ENCODE data around the gene RAB6A.
"Not testable (repeated sequence)": the region's sequence is repeated elsewhere in the genome, so short reads cannot be mapped to it uniquely, and the experiment has no call there.

The RAB6A gene

DNA sequence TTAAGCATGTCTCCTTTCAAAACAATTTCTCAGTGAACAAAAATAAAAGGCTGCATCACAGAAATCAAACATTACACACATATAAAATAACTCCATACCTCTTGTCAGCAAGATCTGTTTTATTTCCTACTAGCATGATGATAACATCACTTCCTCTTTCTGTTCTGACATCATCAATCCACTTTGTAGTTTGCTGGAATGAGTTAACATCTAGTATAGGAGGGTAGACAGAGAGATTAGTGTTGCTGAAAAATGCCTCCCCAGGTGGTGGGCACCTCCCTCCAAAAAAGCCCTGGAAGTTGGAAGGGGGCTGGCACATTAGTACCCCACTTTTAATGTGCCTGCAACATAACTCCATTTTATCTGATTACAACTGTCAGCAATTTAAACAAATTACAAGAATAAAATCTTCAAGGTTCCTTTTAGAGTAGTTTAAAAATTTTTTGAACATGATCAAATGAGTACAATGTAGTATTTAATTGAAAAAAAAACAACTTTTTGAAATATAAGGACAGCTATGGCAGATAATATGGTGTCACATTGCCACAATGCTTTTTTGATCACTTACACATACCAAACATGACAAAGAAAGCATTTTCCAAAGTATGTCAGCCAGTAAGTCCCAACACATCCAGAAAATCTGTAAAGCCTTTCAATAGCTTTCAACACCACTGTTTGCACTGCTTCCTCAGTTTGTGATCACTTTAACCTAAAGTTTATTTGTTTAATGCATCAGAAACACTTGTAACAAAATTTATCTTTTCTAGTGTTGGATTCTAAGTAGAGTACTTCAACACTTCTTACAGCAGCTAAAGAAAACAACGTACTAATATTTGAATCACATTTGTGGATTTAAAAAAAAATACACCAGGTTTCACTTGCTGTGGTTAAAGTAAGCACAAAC is 44.5 kb downstream of the RAB6A start:
- no peak for DNase-seq

- DNase-seq: no peak
Measured at GRCh38 chr11:73715541-73715940, 45.3 kb downstream of the RAB6A start.

GRCh38 chr11:73710964-73711363 is 49.9 kb downstream of the RAB6A start:
- DNase-seq: no peak

- no peak for DNase-seq
Measured at GRCh38 chr11:73705053-73705452, 55.8 kb downstream of the RAB6A start.

DNA sequence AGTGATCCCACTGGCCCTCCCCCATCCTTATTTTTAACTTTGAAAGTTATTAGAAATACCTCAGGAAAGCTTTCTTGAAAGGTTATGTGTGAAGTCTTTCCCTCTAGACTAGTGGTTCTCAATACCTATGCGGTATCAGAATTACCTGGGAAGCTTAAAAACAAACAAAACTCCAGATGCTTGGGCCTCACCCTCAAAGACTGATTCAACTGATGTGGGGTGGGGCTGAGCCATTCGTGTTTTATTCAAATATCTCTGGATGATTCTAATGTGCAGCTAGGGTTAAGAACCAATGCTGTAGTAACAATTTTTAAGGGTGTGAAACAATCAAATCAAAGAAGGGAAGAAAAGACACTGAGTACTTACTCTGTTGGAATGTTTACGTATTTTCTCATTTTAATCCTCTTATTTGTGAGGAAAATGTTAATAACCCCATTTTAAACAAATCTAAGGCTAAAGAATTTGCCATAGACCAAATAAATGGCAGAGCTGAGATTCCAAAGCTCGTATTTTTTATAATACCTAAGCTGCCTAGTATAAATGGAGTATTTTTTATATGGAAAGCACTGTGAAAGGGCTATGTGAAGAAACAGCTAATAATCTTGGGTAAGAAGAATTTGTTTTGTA is 66.9 kb downstream of the RAB6A start:
- DNase-seq: no peak

GRCh38 chr11:73680687-73681086 is 80.2 kb downstream of the RAB6A start:
- no peak for DNase-seq

GRCh38 chr11:73676552-73676951 is 84.3 kb downstream of the RAB6A start:
- not testable (repeated sequence) for DNase-seq

DNA sequence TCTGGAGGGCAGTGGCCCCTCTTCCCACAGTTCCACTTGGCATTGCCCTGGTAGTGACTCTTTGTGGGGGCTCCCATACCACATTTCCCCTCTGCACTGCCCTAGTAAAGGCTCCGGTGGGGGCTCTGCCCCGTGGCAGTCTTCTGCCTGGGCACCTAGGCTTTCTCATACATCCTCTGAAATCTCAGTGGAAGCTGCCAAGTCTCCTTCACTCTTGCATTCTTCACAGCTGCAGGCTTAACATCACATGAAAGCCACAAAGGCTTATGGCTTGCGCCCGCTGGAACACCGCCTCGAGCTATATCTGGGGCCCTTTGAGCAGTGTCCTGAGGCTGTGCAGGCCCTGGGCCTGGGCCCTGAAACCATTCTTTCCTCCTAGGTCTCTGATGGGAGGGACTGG is 89.2 kb downstream of the RAB6A start:
- no peak for DNase-seq

GRCh38 chr11:73670808-73671207 is 90.1 kb downstream of the RAB6A start:
- DNase-seq: no peak

- no peak for DNase-seq
Measured at GRCh38 chr11:73667891-73668290, 93.0 kb downstream of the RAB6A start.

- no peak for DNase-seq
Measured at GRCh38 chr11:73664877-73665276, 96.0 kb downstream of the RAB6A start.

DNA sequence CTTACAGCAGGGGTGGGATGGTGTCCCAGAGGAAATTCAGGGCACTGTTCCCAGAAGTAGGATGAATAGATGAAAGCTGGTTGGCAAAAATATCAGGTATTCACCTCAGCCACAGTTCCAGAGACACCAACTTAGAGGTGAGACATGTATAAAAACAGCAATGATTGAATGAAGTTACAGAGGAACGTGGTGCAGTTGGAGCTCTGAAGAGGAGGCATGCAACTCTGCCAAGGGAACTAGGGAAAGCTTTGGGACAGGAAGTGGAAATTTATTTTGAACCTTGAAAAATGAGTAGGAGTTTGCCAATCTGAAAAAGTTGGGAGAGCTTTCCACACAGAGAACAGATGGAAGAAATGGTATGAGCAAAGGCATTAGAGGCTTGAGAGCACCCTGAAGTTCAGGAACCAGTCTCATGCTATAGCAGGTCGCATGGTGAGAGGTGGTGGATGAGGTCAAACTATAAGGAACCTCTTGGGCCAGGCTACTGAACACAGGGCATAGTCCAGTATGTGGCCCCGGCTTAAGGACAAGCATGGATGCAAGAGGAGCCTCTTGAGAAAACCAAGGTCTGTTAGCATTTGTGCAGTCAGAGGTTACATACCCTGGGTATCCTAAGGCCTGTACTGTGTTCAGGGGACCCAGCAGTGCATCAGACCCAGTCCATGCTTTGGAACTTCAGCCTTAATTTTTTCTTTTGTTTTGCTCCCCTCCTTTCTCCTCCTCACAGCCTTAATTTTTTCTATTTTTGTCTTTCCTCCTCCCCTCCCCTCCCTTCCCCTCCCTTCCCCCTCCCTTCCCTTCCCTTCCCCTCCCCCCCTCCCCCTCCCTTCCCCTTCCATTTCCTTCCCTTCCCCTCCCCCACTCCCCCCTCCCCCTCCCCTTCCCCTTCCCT is 97.0 kb downstream of the RAB6A start:
- no peak for DNase-seq

GRCh38 chr11:73662445-73663157 is 98.3 kb downstream of the RAB6A start:
- DNase-seq: no peak

DNA sequence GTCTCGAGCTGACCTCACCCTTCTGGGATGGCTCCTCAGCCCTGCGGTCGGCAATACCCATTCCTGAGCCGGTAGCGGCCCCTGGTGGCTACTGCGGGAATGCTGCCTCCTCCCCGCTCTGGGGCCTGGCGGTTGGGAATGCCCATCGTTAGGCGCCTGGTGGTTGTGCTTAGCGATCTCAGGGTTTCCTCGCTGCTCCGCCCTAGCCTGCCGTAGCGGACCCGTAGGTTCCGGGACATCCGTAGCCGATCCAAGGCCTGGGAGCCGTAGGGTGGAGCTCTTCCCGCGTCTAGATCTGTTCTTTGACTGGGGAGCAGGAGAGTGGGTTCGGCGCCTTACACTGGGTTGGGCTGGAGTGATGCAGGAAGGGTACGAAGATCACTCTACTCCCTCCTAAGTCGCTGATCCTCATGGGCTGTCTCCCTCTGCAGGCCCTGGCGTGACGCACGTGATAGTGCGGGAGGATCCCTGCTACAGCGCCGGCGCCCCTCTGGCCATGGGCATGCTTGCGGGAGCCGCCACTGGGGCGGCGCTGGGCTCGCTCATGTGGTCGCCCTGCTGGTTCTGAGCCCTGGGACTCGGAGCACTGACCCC is 99.7 kb downstream of the RAB6A start:
- peak; percentile 79 for DNase-seq

GRCh38 chr11:73660497-73661034 is 100.3 kb downstream of the RAB6A start:
- no peak for DNase-seq

DNA sequence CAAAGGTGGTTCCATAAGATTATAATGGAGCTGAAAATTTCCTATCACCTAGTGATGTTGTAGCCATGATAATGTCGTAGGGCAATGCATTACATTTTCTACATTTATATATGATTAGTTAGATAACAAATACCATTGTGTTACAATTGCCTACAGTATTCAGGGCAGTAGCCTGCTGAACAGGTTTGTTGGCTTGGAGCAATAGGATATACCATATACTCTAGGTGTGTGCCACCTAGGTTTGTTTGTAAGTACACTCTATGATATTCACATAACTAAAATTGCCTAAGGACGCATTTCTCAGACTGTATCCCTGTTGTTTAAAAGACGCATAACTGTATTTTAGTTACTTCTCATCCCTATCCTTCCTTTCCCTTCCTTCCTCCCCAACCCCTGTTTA is 100.9 kb downstream of the RAB6A start:
- DNase-seq: no peak

GRCh38 chr11:73656985-73657384 is 103.9 kb downstream of the RAB6A start:
- DNase-seq: no peak

GRCh38 chr11:73655686-73656085 is 105.2 kb downstream of the RAB6A start:
- no peak for DNase-seq

DNA sequence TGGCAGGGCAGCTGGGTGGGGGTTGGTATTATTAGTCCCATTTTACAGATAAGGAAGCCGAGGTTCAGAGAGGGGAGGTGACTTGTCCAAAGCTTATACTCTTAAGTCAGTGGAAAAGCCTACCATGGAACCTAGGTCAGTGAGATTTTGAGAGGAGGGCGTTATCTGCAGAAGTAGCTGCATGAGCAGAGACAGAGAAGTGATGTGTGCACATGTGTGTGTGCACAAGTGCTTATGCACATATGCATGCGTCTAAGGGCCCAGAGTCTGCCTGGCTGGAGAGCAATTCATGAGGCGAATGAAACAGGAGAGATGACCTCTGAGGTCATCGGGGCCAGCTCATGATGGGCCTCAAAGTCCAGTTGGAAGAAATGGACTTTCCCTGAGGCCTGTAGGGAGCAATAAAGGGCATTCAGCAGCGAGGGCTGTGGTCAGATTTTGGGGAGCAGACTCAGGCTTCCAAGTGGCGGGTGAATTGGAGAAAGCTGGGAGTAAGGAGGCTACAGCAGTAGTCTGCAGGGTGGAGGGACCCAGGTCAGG is 106.3 kb downstream of the RAB6A start:
- no peak for DNase-seq

- no peak for DNase-seq
Measured at GRCh38 chr11:73653996-73654395, 106.9 kb downstream of the RAB6A start.

DNA sequence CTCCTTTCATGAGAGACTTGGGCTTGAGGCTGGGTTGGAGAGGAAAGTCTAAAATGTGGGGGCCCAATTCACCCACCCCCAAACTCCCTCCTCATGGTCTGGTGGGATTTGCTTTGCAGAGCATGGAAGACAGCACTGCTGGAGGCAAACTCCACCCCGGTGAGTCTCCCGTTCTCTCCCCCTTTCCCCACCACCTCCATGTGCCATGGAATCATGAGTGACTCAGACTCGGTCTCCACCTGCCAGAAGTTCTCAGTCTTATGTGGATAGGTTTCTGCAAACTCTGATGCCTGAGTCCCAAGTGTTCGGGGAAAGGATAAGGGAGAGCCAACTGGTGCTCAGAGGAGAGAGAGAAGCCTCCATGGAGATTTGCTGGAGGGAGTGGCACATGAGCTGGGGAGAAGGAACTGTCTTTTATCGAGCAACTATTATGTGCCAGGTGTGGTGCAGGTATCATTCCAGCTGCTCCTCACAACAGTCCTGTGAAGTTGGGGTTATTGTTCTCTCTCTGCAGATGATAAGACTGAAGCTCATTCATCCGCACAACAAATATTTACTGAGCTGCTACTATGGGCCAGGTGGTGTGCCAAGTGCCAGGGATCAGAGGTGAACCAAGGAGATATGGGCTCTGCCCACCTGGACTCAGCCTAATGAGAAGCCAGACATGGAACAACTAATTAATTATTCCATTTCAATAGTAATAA is 107.9 kb downstream of the RAB6A start:
- DNase-seq: no peak

Measured in kidney glomerular epithelial cell (primary cell).